ENCODE data around the gene ADAMTS17.

GRCh38 chr15:100055821-100056220 lies 286.0 kb downstream of the ADAMTS17 start:
- TF ChIP-seq CTCF (IDR thresholded peaks at IDR 0.05), result no peak
- TF ChIP-seq POLR2A (IDR thresholded peaks at IDR 0.05), result no peak

All from right lobe of liver (tissue), 4 donors.